ENCODE measurements around the gene ARHGAP10. TPM values are rescaled to one million over a fixed set of nuclear protein-coding genes. Genes with fewer than 3 reads are reported as not detected.

The ARHGAP10 gene
- total and polyA plus RNA-seq, 2 donors from 2014 or later: 13.4 to 20.3 TPM

DNA sequence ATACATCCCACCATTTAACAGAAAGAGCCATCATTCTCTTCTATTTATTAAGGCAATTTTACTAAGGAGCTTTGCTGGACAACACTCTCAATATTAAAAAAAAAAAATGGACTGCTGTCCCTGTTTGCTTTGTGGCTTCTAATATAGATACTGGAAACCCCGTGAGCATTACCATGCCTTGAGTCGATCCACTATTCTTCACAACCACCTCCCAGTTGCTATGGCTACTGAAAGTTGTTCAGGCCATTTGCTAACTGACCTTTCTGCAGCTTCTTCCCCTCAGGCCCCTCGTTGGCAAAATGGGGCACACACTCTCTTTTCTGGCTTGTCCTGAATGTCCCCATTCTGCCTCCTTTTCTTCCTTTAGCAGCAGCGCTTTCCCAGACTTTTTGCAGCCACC, 369.9 kb downstream of the ARHGAP10 start:
- FAIRE-seq (no peak), DNase-seq (no peak)
- Histone ChIP-seq H3K4me3 (ENCODE audit: low read length in 3 of 3) (no peak overlapping the region), H3K27ac (ENCODE audit: low read depth in 2 of 2, low read length in 2 of 2) (no peak overlapping the region), H3K27me3 (ENCODE audit: control insufficient read depth, insufficient read depth, low read length) (no peaks in the 10 kb centered on the region), H3K9me3 (ENCODE audit: control insufficient read depth in 2 of 3, insufficient read depth in 1 of 3, low read length in 3 of 3) (no peaks in the 10 kb centered on the region), H3K36me3 (ENCODE audit: control insufficient read depth in 2 of 3, insufficient read depth in 3 of 3, low read length in 3 of 3) (peaks cover 0 to 8% (median 0%) of the 10 kb centered on the region in 3 donors), H3K4me1 (ENCODE audit: control insufficient read depth in 2 of 3, insufficient read depth in 2 of 3, low read depth in 1 of 3, low read length in 3 of 3) (no peaks in the 10 kb centered on the region), H3K9ac (ENCODE audit: low read length in 3 of 3) (no peak overlapping the region)
- intact Hi-C loops (cut with DNase I): no loop called here
- TF ChIP-seq, protein P1, sequence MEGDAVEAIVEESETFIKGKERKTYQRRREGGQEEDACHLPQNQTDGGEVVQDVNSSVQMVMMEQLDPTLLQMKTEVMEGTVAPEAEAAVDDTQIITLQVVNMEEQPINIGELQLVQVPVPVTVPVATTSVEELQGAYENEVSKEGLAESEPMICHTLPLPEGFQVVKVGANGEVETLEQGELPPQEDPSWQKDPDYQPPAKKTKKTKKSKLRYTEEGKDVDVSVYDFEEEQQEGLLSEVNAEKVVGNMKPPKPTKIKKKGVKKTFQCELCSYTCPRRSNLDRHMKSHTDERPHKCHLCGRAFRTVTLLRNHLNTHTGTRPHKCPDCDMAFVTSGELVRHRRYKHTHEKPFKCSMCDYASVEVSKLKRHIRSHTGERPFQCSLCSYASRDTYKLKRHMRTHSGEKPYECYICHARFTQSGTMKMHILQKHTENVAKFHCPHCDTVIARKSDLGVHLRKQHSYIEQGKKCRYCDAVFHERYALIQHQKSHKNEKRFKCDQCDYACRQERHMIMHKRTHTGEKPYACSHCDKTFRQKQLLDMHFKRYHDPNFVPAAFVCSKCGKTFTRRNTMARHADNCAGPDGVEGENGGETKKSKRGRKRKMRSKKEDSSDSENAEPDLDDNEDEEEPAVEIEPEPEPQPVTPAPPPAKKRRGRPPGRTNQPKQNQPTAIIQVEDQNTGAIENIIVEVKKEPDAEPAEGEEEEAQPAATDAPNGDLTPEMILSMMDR (IDR thresholded peaks at IDR 0.05; ENCODE audit: borderline replicate concordance, extremely low read depth, insufficient read depth): no peak

DNA sequence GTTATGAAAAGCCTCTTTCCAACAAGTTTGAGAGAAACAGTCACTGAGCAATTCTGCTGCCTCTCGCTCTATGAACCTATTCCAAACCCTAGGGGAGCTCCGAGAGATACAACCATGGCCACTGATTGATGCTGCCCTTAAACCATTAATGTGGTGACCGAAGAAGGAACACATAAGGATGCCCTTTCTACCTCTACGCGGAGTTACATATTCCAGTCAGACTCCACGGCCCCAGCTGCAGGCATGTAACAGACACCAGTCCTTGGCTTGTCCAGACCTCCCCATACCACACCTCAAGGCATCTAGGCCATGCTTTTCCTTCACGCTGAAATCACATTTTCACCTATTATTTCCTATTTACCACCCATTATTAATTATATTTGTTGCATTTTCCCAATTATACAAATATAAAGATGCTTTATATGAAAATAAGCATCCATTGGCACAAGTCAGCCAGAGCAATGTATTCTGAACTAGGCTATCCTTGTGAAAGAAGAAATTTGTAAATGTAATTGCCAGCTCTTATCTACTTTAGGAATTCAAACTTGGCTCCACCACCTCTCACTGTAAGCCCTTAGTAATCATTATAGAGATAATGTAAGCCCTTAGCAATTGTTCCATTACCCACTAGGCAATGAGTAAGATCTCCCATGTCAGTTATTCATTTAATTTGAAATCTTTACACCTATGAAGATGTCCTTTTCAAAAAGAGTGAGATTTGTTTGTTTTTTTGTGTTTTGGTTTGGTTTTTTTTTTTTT, 371.9 kb downstream of the ARHGAP10 start:
- H3K4me1 ChIP-seq (ENCODE audit: control insufficient read depth in 2 of 3, insufficient read depth in 2 of 3, low read depth in 1 of 3, low read length in 3 of 3): no peaks in the 10 kb centered on the region
- H3K27ac ChIP-seq (ENCODE audit: low read depth in 2 of 2, low read length in 2 of 2): no peak overlapping the region
- intact Hi-C loops (cut with DNase I): no loop called here
- no peak overlapping the region for H3K9ac ChIP-seq (ENCODE audit: low read length in 3 of 3)
- no peak for FAIRE-seq
- no peaks in the 10 kb centered on the region for H3K9me3 ChIP-seq (ENCODE audit: control insufficient read depth in 2 of 3, insufficient read depth in 1 of 3, low read length in 3 of 3)
- peaks cover 0 to 3% (median 0%) of the 10 kb centered on the region in 3 donors for H3K36me3 ChIP-seq (ENCODE audit: control insufficient read depth in 2 of 3, insufficient read depth in 3 of 3, low read length in 3 of 3)
- no peak overlapping the region for H3K4me3 ChIP-seq (ENCODE audit: low read length in 3 of 3)
- DNase-seq: no peak
- no peaks in the 10 kb centered on the region for H3K27me3 ChIP-seq (ENCODE audit: control insufficient read depth, insufficient read depth, low read length)
- TF ChIP-seq, protein P1 (IDR thresholded peaks at IDR 0.05; ENCODE audit: borderline replicate concordance, extremely low read depth, insufficient read depth): no peak

DNA sequence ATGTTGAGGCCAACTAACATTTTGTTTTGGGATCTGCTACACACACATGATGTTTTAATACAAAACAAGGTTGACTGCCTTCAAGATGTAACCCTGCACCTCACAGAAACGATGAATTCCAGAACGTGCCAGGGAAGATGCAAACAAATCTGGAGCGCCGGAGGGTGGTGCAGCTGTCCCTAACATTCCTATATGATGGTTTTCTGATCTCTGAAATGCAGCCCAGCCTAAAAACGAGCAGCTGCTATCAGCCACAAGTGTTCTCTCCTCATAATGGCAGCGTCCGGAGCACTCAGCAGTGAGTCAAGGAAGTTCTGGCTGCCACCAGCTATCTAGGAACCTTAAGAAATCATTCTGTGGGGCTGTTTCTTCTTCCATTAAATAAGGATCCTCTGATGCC, 376.9 kb downstream of the ARHGAP10 start:
- FAIRE-seq: no peak
- no peak overlapping the region for H3K9ac ChIP-seq (ENCODE audit: low read length in 3 of 3)
- TF ChIP-seq, protein P1 (IDR thresholded peaks at IDR 0.05; ENCODE audit: borderline replicate concordance, extremely low read depth, insufficient read depth): no peak
- no peak for DNase-seq
- intact Hi-C loops (cut with DNase I): no loop called here
- no peaks in the 10 kb centered on the region for H3K9me3 ChIP-seq (ENCODE audit: control insufficient read depth in 2 of 3, insufficient read depth in 1 of 3, low read length in 3 of 3)
- no peak overlapping the region for H3K4me3 ChIP-seq (ENCODE audit: low read length in 3 of 3)
- H3K27me3 ChIP-seq (ENCODE audit: control insufficient read depth, insufficient read depth, low read length): no peaks in the 10 kb centered on the region
- H3K36me3 ChIP-seq (ENCODE audit: control insufficient read depth in 2 of 3, insufficient read depth in 3 of 3, low read length in 3 of 3): peaks cover 4 to 10% (median 8%) of the 10 kb centered on the region in 3 donors
- no peaks in the 10 kb centered on the region for H3K4me1 ChIP-seq (ENCODE audit: control insufficient read depth in 2 of 3, insufficient read depth in 2 of 3, low read depth in 1 of 3, low read length in 3 of 3)
- no peak overlapping the region for H3K27ac ChIP-seq (ENCODE audit: low read depth in 2 of 2, low read length in 2 of 2)

Measured in kidney (tissue), 14 donors.